Type B pancreatic cell (in vitro differentiated cells): ENCODE measurements around the gene PSMA6. TPM values are rescaled to one million over a fixed set of nuclear protein-coding genes. Genes with fewer than 3 reads are reported as not detected.

Source experiments
- DNase-seq: peaks from one replicate; pipeline ENCODE4 v3.0.0; 2021; ENCODE audit warnings: mixed read lengths; ENCODE audit not compliant: unreplicated experiment; ENCODE audit errors: extremely low spot score
- H3K27ac Mint-ChIP-seq: 2 replicates; pipeline ENCODE4 v1.8.0; 2021; ENCODE audit warnings: mild to moderate bottlenecking, mixed read lengths
- H3K27me3 Mint-ChIP-seq: 2 replicates; pipeline ENCODE4 v1.8.0; 2021; ENCODE audit warnings: mixed read lengths
- H3K36me3 Mint-ChIP-seq: 2 replicates; pipeline ENCODE4 v1.8.0; 2021; ENCODE audit warnings: mixed read lengths
- H3K4me1 Mint-ChIP-seq: one replicate; pipeline ENCODE4 v1.8.0; 2021; ENCODE audit warnings: mixed read lengths; ENCODE audit not compliant: unreplicated experiment
- H3K4me3 Mint-ChIP-seq: 2 replicates; pipeline ENCODE4 v1.8.0; 2021; ENCODE audit warnings: mild to moderate bottlenecking, mixed read lengths
- H3K9me3 Mint-ChIP-seq: 2 replicates; pipeline ENCODE4 v1.8.0; 2021; ENCODE audit warnings: mixed read lengths
- total RNA-seq: library from RNA; stranded (reverse); gene quantifications from 2 replicates; pipeline ENCODE4 v1.2.1, GENCODE V29; 2021; ENCODE audit warnings: low replicate concordance
- TF ChIP-seq, protein P1 (sequence below): fragments of 200-600 bp; sonication (generic); conservative IDR thresholded peaks from 2 replicates; pipeline ENCODE4 v1.5.0; 2021; ENCODE audit warnings: antibody characterized with exemption, mild to moderate bottlenecking

Gene PSMA6
- total RNA-seq, 1 donor from 2014 or later, result 172 TPM

DNA sequence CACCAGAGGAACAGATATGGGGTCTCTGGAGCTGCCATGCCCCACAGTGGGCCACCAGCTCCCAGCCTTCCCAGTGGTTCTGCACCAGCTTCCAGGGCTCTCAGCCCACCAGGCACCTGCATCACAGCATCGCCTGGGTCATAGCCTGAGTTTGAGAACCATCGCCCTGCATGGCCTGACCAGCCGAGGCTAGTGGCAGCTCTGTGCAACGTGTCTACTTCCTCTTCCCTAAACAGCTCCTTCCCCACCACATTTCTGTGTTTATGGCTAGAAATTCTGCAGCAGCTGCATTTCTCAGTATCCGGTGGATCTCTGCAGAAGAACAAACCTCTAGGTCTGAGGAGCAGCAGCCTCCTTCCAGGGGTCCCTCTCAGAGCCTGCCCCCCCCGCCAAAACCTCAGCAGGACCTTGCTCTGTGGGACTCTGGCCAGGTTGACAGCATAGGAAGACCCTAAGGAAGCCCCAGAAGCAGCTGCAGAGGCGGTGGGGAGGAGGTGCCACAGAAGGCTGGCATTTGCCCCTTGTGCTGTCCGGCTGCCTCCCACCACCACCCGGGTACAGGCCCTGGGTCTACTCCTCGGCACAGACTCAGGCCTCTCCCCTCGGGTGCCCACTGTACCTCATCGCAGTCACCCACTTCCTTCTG lies 47.7 kb downstream of the PSMA6 start:
- TF ChIP-seq, protein P1, sequence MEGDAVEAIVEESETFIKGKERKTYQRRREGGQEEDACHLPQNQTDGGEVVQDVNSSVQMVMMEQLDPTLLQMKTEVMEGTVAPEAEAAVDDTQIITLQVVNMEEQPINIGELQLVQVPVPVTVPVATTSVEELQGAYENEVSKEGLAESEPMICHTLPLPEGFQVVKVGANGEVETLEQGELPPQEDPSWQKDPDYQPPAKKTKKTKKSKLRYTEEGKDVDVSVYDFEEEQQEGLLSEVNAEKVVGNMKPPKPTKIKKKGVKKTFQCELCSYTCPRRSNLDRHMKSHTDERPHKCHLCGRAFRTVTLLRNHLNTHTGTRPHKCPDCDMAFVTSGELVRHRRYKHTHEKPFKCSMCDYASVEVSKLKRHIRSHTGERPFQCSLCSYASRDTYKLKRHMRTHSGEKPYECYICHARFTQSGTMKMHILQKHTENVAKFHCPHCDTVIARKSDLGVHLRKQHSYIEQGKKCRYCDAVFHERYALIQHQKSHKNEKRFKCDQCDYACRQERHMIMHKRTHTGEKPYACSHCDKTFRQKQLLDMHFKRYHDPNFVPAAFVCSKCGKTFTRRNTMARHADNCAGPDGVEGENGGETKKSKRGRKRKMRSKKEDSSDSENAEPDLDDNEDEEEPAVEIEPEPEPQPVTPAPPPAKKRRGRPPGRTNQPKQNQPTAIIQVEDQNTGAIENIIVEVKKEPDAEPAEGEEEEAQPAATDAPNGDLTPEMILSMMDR, result no peak
- Mint-ChIP-seq H3K4me3 (no peak overlapping the region), H3K27ac (no peak overlapping the region), H3K36me3 (no peaks in the 10 kb centered on the region), H3K27me3 (no peaks in the 10 kb centered on the region), H3K9me3 (no peaks in the 10 kb centered on the region), H3K4me1 (peaks cover 10% of the 10 kb centered on the region)
- no peak for DNase-seq

DNA sequence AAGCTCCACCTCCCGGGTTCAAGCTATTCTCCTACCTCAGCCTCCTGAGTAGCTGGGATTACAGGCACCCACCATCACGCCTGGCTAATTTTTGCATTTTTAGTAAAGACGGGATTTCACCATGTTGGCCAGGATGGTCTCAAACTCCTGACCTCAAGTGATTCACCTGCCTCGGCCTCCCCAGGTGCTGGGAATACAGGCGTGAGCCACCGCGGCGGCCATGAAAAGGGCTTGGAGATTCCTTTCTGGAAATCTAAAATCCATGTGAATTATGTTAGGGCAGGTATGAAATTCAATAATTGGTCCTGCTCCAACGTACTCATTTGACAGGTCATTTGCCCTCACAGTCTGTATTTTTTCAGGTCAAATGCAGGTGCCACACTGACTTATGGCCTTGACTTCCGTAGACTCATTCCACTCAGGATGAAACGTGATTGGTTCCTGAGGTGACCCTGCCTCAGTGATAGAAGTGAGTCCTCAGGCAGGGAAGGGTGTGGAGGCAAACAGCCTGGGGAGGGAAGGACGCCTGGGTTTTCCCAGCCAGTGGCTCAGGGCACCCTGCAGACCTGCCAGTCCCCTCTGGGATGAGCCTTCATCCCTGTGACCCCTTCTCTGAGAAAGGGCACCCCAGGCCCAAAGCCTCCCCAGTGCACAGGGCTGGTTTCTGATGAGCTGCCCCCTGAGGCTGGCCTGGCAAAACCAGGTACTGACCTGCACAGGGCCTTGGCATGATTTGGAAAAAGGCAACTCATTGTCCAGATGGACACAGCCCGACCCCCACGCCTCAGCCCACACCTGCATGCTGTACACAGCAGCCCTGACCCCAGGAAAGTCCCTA lies 48.7 kb downstream of the PSMA6 start:
- no peaks in the 10 kb centered on the region for H3K27me3 Mint-ChIP-seq
- no peak overlapping the region for H3K27ac Mint-ChIP-seq
- no peak for DNase-seq
- peaks cover 10% of the 10 kb centered on the region for H3K4me1 Mint-ChIP-seq
- no peaks in the 10 kb centered on the region for H3K36me3 Mint-ChIP-seq
- TF ChIP-seq, protein P1, result no peak
- H3K4me3 Mint-ChIP-seq, result no peak overlapping the region
- H3K9me3 Mint-ChIP-seq, result no peaks in the 10 kb centered on the region

DNA sequence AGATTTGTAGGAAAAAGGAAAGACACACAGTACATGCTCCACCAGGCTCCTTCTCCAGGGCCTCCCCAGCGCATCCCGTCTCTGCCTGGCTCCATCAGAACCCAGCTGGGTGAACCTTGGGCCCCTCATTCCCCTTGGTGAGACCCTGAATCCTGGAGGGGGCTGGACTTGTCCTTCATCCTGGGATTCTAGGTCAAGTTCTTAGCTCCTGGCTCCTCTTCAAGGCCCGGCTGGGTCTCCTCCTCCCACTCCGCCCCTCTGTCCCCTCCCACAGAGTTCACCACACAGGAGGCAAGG lies 49.2 kb downstream of the PSMA6 start:
- Mint-ChIP-seq H3K9me3 (no peaks in the 10 kb centered on the region), H3K27me3 (no peaks in the 10 kb centered on the region), H3K4me1 (peaks cover 7% of the 10 kb centered on the region), H3K4me3 (peak overlapping the region; percentile 22), H3K27ac (no peak overlapping the region), H3K36me3 (no peaks in the 10 kb centered on the region)
- TF ChIP-seq, protein P1, result no peak
- no peak for DNase-seq

DNA sequence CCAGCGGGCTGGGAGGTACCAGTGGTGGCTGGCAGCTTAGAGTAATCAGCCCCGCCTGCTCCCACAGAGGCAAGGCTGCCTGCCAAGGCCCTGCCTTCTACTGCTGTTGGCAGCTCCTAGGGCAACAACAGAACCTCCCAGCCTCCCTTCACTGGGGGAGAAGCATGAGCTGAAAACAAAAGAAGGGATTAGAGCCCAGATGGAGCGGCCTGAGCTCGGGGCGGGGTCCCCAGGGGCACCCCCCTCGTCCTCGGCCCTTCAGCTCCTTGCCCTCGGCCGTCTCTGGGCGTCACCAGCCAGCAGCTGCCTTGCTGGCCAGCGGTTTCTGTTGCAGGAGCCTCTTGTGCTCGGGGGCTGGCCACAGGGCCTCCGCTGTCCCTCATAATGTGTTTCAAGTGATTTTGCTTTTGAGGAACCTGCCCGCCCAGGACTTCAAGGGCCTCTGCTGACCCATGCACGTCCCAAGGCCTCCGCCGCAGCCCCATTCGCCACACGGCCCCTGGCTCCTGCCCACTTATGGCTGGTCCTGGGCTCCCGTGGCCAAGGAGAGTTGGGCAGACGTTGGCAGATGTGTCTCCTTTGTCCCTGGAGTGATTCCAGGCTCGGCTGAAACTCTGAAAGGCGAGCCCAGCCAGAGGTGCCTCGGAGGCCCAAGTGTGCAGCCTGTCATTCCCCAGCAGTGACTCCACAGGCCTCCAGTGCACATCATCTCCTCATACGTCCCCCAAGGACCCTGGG lies 49.7 kb downstream of the PSMA6 start:
- Mint-ChIP-seq H3K27me3 (no peaks in the 10 kb centered on the region), H3K4me1 (peaks cover 4% of the 10 kb centered on the region), H3K27ac (no peak overlapping the region), H3K36me3 (no peaks in the 10 kb centered on the region), H3K4me3 (no peak overlapping the region), H3K9me3 (no peaks in the 10 kb centered on the region)
- no peak for DNase-seq
- TF ChIP-seq, protein P1, result no peak

DNA sequence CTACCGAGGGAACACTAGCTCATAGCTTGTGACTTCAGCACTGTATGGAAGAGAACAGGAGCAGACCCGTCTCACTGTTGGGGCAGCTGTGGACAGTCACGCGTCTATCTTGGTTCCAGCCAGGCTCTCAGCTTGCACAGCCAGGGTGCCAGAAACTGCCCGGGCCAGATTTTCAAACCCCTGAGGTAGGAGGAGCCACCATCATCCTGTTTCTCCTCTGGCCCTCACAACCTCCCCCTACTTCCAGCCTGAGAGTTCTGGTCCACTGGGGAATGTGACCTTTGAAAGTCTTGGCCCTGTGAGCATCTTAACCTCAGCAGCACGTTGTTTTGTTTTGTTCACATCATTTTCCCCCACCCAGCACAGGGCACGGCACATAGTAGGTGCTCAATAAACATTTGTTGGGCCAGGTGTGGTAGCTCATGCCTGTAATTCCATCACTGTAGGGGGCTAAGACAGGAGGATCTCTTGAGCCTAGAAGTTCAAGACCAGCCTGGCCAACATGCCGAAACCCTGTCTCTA lies 50.4 kb downstream of the PSMA6 start:
- H3K4me3 Mint-ChIP-seq, result no peak overlapping the region
- H3K36me3 Mint-ChIP-seq, result no peaks in the 10 kb centered on the region
- H3K9me3 Mint-ChIP-seq, result no peaks in the 10 kb centered on the region
- no peak for DNase-seq
- TF ChIP-seq, protein P1, result no peak
- H3K4me1 Mint-ChIP-seq, result peaks cover 6% of the 10 kb centered on the region
- H3K27me3 Mint-ChIP-seq, result no peaks in the 10 kb centered on the region
- H3K27ac Mint-ChIP-seq, result no peak overlapping the region
